SK-N-SH (cell line): ENCODE results near the gene STT3B. TPM values are rescaled to one million over a fixed set of nuclear protein-coding genes. Genes with fewer than 3 reads are reported as not detected.

ENCODE experiments used
- CTCF ChIA-PET: fragments of 300-600, 350-600 bp; formaldehyde crosslinking; extraction: SDS; loops from one replicate; lab custom pipeline; 2021; lab: Yijun Ruan, JAX
- POLR2A ChIA-PET: fragments of 350-600 bp; sonication (Branson Sonifier 250); formaldehyde crosslinking; extraction: SDS; loops from one replicate; lab custom pipeline; 2020; ENCODE audit warnings: antibody characterized with exemption, inconsistent platforms; lab: Yijun Ruan, JAX
- DNase-seq: peaks from one replicate; pipeline ENCODE4 v3.0.0; 2012
- H2AFZ ChIP-seq: fragments of 200-600 bp; sonication (generic); 2 replicates; pipeline ENCODE4 v1.8.1; 2016; ENCODE audit warnings: antibody characterized with exemption, mild to moderate bottlenecking, low read depth
- H3F3A ChIP-seq: fragments of 200-600 bp; sonication (generic); replicated peaks from 2 replicates; pipeline ENCODE3; 2016; ENCODE audit warnings: antibody characterized with exemption, mild to moderate bottlenecking; ENCODE audit not compliant: insufficient read depth
- H3K27ac ChIP-seq, 2 experiments: fragments of 200-500 bp in 1 of 2; fragments of 200-600 bp in 1 of 2; sonication (Bioruptor generic) in 1 of 2; sonication (generic), shearing (Covaris generic) in 1 of 2; 2 replicates each; pipeline versions ENCODE4 v1.5.1 to v1.6.1; 2014 to 2016; ENCODE audit warnings: low read depth in 2 of 2, inconsistent platforms in 1 of 2, low read length in 1 of 2, mild to moderate bottlenecking in 1 of 2, mixed read lengths in 1 of 2
- H3K27me3 ChIP-seq: fragments of 200-600 bp; sonication (generic), shearing (Covaris generic); 2 replicates; pipeline ENCODE4 v1.6.1; 2016; ENCODE audit warnings: mixed run types; ENCODE audit not compliant: insufficient read depth
- H3K36me3 ChIP-seq, 2 experiments: fragments of 200-500 bp in 1 of 2; fragments of 200-600 bp in 1 of 2; sonication (Bioruptor generic) in 1 of 2; sonication (generic) in 1 of 2; replicated peaks in 1 of 2; 2 replicates each; pipeline versions ENCODE3 to v1.5.1; 2014 to 2016; ENCODE audit warnings: low read length in 1 of 2, mild to moderate bottlenecking in 1 of 2; ENCODE audit not compliant: insufficient read depth in 2 of 2, control insufficient read depth in 1 of 2
- H3K4me1 ChIP-seq, 2 experiments: fragments of 200-500 bp in 1 of 2; fragments of 200-600 bp in 1 of 2; sonication (Bioruptor generic) in 1 of 2; sonication (generic), shearing (Covaris generic) in 1 of 2; 2 replicates each; pipeline versions ENCODE4 v1.5.1 to v1.6.1; 2014 to 2016; ENCODE audit warnings: low read depth in 1 of 2, low read length in 1 of 2, mixed run types in 1 of 2; ENCODE audit not compliant: insufficient read depth in 2 of 2, control insufficient read depth in 1 of 2
- H3K4me2 ChIP-seq: fragments of 200-600 bp; sonication (generic), shearing (Covaris generic); 2 replicates; pipeline ENCODE4 v1.6.1; 2017; ENCODE audit warnings: mixed run types
- H3K4me3 ChIP-seq, 2 experiments: fragments of 200-500 bp in 1 of 2; fragments of 200-600 bp in 1 of 2; sonication (Bioruptor generic) in 1 of 2; sonication (generic), shearing (Covaris generic) in 1 of 2; 2 replicates each; pipeline versions ENCODE4 v1.5.1 to v1.8.1; 2014 to 2016; ENCODE audit warnings: low read depth in 2 of 2, inconsistent platforms in 1 of 2, low read length in 1 of 2, mild to moderate bottlenecking in 1 of 2, mixed read lengths in 1 of 2, moderate library complexity in 1 of 2
- H3K79me2 ChIP-seq: fragments of 200-600 bp; sonication (generic); 2 replicates; pipeline ENCODE4 v1.8.1; 2017; ENCODE audit warnings: mild to moderate bottlenecking; ENCODE audit not compliant: insufficient read depth
- H3K9ac ChIP-seq: fragments of 200-600 bp; sonication (generic); 2 replicates; pipeline ENCODE4 v1.6.1; 2017; ENCODE audit warnings: mixed run types
- H3K9me2 ChIP-seq: fragments of 200-600 bp; sonication (generic); 2 replicates; pipeline ENCODE4 v1.6.1; 2017; ENCODE audit warnings: mixed run types
- H3K9me3 ChIP-seq: fragments of 200-600 bp; sonication (generic); 2 replicates; pipeline ENCODE4 v1.6.1; 2017; ENCODE audit warnings: mixed run types, mild to moderate bottlenecking, moderate library complexity
- H4K20me1 ChIP-seq: fragments of 200-600 bp; sonication (generic); 2 replicates; pipeline ENCODE4 v1.6.1; 2017; ENCODE audit warnings: mild to moderate bottlenecking, mixed run types; ENCODE audit not compliant: insufficient read depth
- EZH2phosphoT487 ChIP-seq: fragments of 200-600 bp; sonication (generic); IDR thresholded peaks from 2 replicates; pipeline ENCODE4 v1.6.1; 2017; ENCODE audit warnings: low read depth, mixed run types, mild to moderate bottlenecking, antibody characterized with exemption, moderate library complexity, borderline replicate concordance
- FOXJ3 ChIP-seq: sonication (generic); formaldehyde crosslinking; IDR thresholded peaks from 2 replicates; pipeline ENCODE4 v1.5.1; 2020; ENCODE audit warnings: mild to moderate bottlenecking, missing genetic modification reagents
- FOXM1 ChIP-seq: IDR thresholded peaks from 2 replicates; pipeline ENCODE4 v1.4.0; 2012; ENCODE audit warnings: low read depth, mild to moderate bottlenecking
- GATA2 ChIP-seq: sonication (generic); formaldehyde crosslinking; IDR thresholded peaks from 2 replicates; pipeline ENCODE4 v1.5.0; 2020; ENCODE audit warnings: mild to moderate bottlenecking, missing genetic modification reagents
- JUND ChIP-seq: IDR thresholded peaks from 2 replicates; pipeline ENCODE4 v1.4.0; 2012
- MXI1 ChIP-seq: IDR thresholded peaks from 2 replicates; pipeline ENCODE4 v1.6.1; 2012; ENCODE audit warnings: mild to moderate bottlenecking, low read depth, low read length, improper control_type of control experiment
- NRF1 ChIP-seq: IDR thresholded peaks from 2 replicates; pipeline ENCODE4 v1.6.1; 2012; ENCODE audit warnings: low read depth, mild to moderate bottlenecking, low read length
- POLR2AphosphoS5 ChIP-seq: IDR thresholded peaks from 2 replicates; pipeline ENCODE4 v1.6.1; 2012; ENCODE audit warnings: low read depth, low read length
- RCOR1 ChIP-seq: fragments of 150-350 bp; IDR thresholded peaks from 2 replicates; pipeline ENCODE4 v1.6.1; 2017; ENCODE audit warnings: antibody characterized with exemption, low read length
- SMC3 ChIP-seq: IDR thresholded peaks from 2 replicates; pipeline ENCODE4 v1.6.1; 2012; ENCODE audit warnings: low read depth, low read length, improper control_type of control experiment
- TAF1 ChIP-seq: IDR thresholded peaks from 2 replicates; pipeline ENCODE4 v1.6.1; 2012; ENCODE audit warnings: low read depth, mild to moderate bottlenecking, low read length, moderate library complexity, borderline replicate concordance
- TCF12 ChIP-seq: IDR thresholded peaks from 2 replicates; pipeline ENCODE4 v1.4.0; 2012
- TEAD4 ChIP-seq: IDR thresholded peaks from 2 replicates; pipeline ENCODE4 v1.4.0; 2012; ENCODE audit warnings: mild to moderate bottlenecking, borderline replicate concordance; ENCODE audit not compliant: insufficient read depth
- WGBS: methylation state at CpG from one replicate; pipeline ENCODE4 v1.1.6; 2017; ENCODE audit warnings: low lambda C conversion rate; 5-methylcytosine and 5-hydroxymethylcytosine counted together
- polyA plus RNA-seq, 3 experiments: library from polyadenylated mRNA; depleted of rRNA; stranded (reverse); fragments of >200 nt; gene quantifications; 2 replicates each; pipeline ENCODE4 v1.2.3, GENCODE V29; 2012
- TF ChIP-seq, protein P1 (sequence below): fragments of 200-600 bp; sonication (generic); IDR thresholded peaks from 2 replicates; pipeline ENCODE4 v1.6.1; 2017; ENCODE audit warnings: antibody characterized with exemption, mild to moderate bottlenecking, moderate library complexity
- TF ChIP-seq, protein P2 (sequence below): IDR thresholded peaks from 2 replicates; pipeline ENCODE4 v1.4.0; 2012; ENCODE audit warnings: low read depth, borderline replicate concordance
- TF ChIP-seq, protein P3 (sequence below): IDR thresholded peaks from 2 replicates; pipeline ENCODE4 v1.4.0; 2012; ENCODE audit warnings: low read depth, borderline replicate concordance
- TF ChIP-seq, protein P4 (sequence below): IDR thresholded peaks from 2 replicates; pipeline ENCODE4 v1.4.0; 2012; ENCODE audit warnings: low read depth

The STT3B gene
- polyA plus RNA-seq, 1 of the 3 experiments (the other 2 are of a cell fraction): 27.9 TPM

DNA sequence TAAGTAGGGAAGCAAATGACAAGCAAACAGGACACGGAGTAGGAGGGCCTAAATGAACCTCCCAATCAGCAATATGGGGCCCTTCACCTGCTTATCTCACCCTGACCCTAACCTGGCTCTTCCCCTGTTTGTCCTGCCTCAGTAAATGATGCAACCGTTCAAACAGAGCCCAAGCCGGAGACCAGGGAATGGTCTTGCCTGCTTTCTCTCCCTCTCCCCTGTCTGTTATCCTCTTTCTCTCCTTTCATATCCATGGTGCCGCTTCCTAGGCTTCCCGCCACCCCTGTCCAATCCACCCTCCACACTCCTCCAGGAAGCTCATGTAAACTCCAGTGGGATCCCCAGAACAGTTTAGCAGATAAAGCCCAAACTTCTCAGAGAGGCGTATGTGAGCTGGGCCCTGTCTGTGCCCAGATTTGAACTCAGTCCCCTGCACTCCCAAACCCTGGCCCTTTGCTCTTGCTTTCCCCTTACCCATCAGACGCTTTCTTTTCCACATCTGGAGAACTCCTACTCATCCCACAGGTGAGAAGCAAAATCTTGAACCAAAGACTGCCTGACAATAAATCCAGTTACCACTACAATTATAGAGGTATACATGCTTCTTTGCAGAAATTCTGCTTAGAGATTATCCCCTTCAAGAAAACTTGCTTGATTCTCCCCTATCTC, 45.7 kb upstream of the STT3B start (continued):
- TF ChIP-seq GATA2 (CRISPR knock-in tag): no peak
- TF ChIP-seq EZH2phosphoT487: no peak
- TF ChIP-seq, protein P1, sequence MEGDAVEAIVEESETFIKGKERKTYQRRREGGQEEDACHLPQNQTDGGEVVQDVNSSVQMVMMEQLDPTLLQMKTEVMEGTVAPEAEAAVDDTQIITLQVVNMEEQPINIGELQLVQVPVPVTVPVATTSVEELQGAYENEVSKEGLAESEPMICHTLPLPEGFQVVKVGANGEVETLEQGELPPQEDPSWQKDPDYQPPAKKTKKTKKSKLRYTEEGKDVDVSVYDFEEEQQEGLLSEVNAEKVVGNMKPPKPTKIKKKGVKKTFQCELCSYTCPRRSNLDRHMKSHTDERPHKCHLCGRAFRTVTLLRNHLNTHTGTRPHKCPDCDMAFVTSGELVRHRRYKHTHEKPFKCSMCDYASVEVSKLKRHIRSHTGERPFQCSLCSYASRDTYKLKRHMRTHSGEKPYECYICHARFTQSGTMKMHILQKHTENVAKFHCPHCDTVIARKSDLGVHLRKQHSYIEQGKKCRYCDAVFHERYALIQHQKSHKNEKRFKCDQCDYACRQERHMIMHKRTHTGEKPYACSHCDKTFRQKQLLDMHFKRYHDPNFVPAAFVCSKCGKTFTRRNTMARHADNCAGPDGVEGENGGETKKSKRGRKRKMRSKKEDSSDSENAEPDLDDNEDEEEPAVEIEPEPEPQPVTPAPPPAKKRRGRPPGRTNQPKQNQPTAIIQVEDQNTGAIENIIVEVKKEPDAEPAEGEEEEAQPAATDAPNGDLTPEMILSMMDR: no peak
- TF ChIP-seq NRF1: no peak
- no peak for TF ChIP-seq FOXM1
- no peak for TF ChIP-seq MXI1
- no peak for TF ChIP-seq TCF12

DNA sequence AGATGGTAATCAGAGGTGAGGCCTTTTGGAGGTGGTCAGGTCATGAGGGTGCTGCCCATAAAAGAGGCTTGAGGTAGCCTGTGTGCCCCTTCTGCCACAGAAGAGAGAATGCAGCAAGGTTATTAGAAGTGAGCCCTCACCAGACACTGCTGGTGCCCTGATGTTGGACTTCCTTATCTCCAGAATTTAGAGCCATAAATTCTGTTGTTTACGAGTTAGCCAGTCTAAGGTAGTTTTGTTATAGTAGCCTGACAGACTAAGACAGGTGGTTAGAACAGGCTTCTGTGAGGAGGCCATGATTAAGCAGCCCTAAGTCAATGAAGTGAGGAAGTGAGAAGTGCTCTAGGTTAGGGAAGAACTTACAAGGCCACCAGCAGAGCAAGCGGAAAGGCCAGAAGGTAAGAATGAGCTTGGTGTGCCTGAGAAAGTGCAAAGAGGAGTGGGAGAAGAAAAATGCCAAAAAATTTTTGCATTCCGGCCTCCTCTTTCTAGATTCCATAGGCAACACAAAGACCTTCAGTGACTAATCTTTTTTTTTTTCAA, 44.2 kb upstream of the STT3B start:
- WGBS: 33% methylated on average over 3 of the region's 3 CpGs
- H3K9me3 ChIP-seq: no peaks in the 10 kb centered on the region
- no peak overlapping the region for H3K9ac ChIP-seq
- H3K27ac ChIP-seq: no peak overlapping the region
- no peak overlapping the region for H3K4me2 ChIP-seq
- DNase-seq: no peak
- ChIA-PET CTCF (no interaction called here), POLR2A (no interaction called here)
- no peak overlapping the region for H3K4me3 ChIP-seq
- H4K20me1 ChIP-seq: no peaks in the 10 kb centered on the region
- H3K9me2 ChIP-seq: no peaks in the 10 kb centered on the region
- no peak overlapping the region for H2AFZ ChIP-seq
- no peaks in the 10 kb centered on the region for H3K79me2 ChIP-seq
- H3K36me3 ChIP-seq: no peaks in the 10 kb centered on the region
- TF ChIP-seq RCOR1 (no peak), EZH2phosphoT487 (no peak), TAF1 (no peak), FOXJ3 (CRISPR knock-in tag) (no peak), JUND (no peak), POLR2AphosphoS5 (no peak)
- TF ChIP-seq, protein P2, sequence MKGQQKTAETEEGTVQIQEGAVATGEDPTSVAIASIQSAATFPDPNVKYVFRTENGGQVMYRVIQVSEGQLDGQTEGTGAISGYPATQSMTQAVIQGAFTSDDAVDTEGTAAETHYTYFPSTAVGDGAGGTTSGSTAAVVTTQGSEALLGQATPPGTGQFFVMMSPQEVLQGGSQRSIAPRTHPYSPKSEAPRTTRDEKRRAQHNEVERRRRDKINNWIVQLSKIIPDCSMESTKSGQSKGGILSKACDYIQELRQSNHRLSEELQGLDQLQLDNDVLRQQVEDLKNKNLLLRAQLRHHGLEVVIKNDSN: no peak
- TF ChIP-seq, all 33 proteins: peak for 0
- H3K27me3 ChIP-seq: 0 out of 2 replicates have a peak, but pooled peaks cover 4% of the 10 kb centered on the region
- no peaks in the 10 kb centered on the region for H3K4me1 ChIP-seq
- no peaks in the 10 kb centered on the region for H3F3A ChIP-seq

DNA sequence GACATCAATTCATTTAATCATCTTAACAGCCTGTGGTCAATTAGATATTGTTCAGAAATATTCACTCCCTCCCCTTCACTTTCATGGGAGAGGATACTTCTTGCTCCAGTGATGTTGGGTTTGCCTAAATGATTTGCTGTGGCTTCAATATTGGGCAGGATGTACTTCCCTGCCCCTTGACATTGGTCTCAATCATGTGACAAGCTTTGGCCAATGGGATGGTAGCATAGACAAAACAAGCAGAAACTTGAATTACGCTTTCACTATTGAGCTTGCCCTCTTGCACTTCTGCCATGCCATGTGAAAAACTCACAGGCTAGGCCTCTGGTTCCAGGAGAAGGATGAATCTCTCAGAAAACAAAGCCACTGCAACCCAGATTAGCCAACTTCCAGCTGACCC, 42.2 kb upstream of the STT3B start:
- CTCF ChIA-PET: no interaction called here

More for the DNA sequence above, 42.2 kb upstream of the STT3B start:
- Histone ChIP-seq H3K9me2 (no peaks in the 10 kb centered on the region), H3K9ac (no peak overlapping the region), H3K27ac (no peak overlapping the region), H3F3A (no peaks in the 10 kb centered on the region), H3K4me1 (no peaks in the 10 kb centered on the region), H2AFZ (no peak overlapping the region), H3K9me3 (no peaks in the 10 kb centered on the region), H3K4me2 (no peak overlapping the region), H3K79me2 (no peaks in the 10 kb centered on the region), H3K27me3 (0 out of 2 replicates have a peak, but pooled peaks cover under 1% of the 10 kb centered on the region), H4K20me1 (no peaks in the 10 kb centered on the region), H3K4me3 (no peak overlapping the region), H3K36me3 (no peaks in the 10 kb centered on the region)
- DNase-seq: no peak
- TF ChIP-seq, protein P3, sequence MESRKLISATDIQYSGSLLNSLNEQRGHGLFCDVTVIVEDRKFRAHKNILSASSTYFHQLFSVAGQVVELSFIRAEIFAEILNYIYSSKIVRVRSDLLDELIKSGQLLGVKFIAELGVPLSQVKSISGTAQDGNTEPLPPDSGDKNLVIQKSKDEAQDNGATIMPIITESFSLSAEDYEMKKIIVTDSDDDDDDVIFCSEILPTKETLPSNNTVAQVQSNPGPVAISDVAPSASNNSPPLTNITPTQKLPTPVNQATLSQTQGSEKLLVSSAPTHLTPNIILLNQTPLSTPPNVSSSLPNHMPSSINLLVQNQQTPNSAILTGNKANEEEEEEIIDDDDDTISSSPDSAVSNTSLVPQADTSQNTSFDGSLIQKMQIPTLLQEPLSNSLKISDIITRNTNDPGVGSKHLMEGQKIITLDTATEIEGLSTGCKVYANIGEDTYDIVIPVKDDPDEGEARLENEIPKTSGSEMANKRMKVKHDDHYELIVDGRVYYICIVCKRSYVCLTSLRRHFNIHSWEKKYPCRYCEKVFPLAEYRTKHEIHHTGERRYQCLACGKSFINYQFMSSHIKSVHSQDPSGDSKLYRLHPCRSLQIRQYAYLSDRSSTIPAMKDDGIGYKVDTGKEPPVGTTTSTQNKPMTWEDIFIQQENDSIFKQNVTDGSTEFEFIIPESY: no peak
- TF ChIP-seq, protein P4, sequence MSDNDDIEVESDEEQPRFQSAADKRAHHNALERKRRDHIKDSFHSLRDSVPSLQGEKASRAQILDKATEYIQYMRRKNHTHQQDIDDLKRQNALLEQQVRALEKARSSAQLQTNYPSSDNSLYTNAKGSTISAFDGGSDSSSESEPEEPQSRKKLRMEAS: no peak
- TF ChIP-seq MXI1 (no peak), SMC3 (no peak), TEAD4 (no peak)
- POLR2A ChIA-PET: no interaction called here
- WGBS: 8% methylated on average over 1 of the region's 1 CpG
